Endothelial cell (in vitro differentiated cells): ENCODE results near the gene LAMB3. TPM values are rescaled to one million over a fixed set of nuclear protein-coding genes. Genes with fewer than 3 reads are reported as not detected.

Experiments
- DNase-seq: peaks from one replicate; pipeline ENCODE4 v3.0.0; 2021; ENCODE audit warnings: low spot score
- H3K27ac Mint-ChIP-seq: one replicate; pipeline ENCODE4 v1.8.0; 2021; ENCODE audit warnings: mixed read lengths, inconsistent platforms; ENCODE audit not compliant: unreplicated experiment
- H3K27me3 Mint-ChIP-seq: one replicate; pipeline ENCODE4 v1.8.0; 2021; ENCODE audit warnings: mild to moderate bottlenecking, moderate library complexity, mixed read lengths, inconsistent platforms; ENCODE audit not compliant: unreplicated experiment
- H3K36me3 Mint-ChIP-seq: one replicate; pipeline ENCODE4 v1.8.0; 2021; ENCODE audit warnings: mild to moderate bottlenecking, low read depth, mixed read lengths, inconsistent platforms; ENCODE audit not compliant: unreplicated experiment
- H3K4me1 Mint-ChIP-seq: one replicate; pipeline ENCODE4 v1.8.0; 2021; ENCODE audit warnings: mild to moderate bottlenecking, mixed read lengths, inconsistent platforms; ENCODE audit not compliant: unreplicated experiment
- H3K4me3 Mint-ChIP-seq: one replicate; pipeline ENCODE4 v1.8.0; 2021; ENCODE audit warnings: mild to moderate bottlenecking, mixed read lengths, inconsistent platforms; ENCODE audit not compliant: unreplicated experiment
- H3K9me3 Mint-ChIP-seq: one replicate; pipeline ENCODE4 v1.8.0; 2021; ENCODE audit warnings: mixed read lengths, inconsistent platforms; ENCODE audit not compliant: unreplicated experiment
- total RNA-seq: library from RNA; stranded (reverse); fragmentation: NEBNext Ultra II Directional; extraction: Animal tissue kit (Norgen Biotek cat#: 25700); gene quantifications from one replicate; pipeline ENCODE4 v1.2.1, GENCODE V29; 2021; ENCODE audit not compliant: unreplicated experiment
- TF ChIP-seq, protein P1 (sequence below): fragments of 200-600 bp; sonication (generic); IDR thresholded peaks from one replicate; pipeline ENCODE4 v1.5.0; 2021; ENCODE audit warnings: antibody characterized with exemption; ENCODE audit not compliant: unreplicated experiment

The LAMB3 gene
- total RNA-seq, 1 donor from 2014 or later, result 0.21 TPM

- Mint-ChIP-seq H3K9me3 (no peaks in the 10 kb centered on the region), H3K4me1 (no peaks in the 10 kb centered on the region), H3K36me3 (no peaks in the 10 kb centered on the region), H3K27ac (no peak overlapping the region), H3K4me3 (no peak overlapping the region), H3K27me3 (peaks cover 9% of the 10 kb centered on the region)
- no peak for DNase-seq
- TF ChIP-seq, protein P1, sequence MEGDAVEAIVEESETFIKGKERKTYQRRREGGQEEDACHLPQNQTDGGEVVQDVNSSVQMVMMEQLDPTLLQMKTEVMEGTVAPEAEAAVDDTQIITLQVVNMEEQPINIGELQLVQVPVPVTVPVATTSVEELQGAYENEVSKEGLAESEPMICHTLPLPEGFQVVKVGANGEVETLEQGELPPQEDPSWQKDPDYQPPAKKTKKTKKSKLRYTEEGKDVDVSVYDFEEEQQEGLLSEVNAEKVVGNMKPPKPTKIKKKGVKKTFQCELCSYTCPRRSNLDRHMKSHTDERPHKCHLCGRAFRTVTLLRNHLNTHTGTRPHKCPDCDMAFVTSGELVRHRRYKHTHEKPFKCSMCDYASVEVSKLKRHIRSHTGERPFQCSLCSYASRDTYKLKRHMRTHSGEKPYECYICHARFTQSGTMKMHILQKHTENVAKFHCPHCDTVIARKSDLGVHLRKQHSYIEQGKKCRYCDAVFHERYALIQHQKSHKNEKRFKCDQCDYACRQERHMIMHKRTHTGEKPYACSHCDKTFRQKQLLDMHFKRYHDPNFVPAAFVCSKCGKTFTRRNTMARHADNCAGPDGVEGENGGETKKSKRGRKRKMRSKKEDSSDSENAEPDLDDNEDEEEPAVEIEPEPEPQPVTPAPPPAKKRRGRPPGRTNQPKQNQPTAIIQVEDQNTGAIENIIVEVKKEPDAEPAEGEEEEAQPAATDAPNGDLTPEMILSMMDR, result no peak
Observed at GRCh38 chr1:209635850-209636249, 16.4 kb downstream of the LAMB3 start.

GRCh38 chr1:209634005-209634737 is 18.1 kb downstream of the LAMB3 start:
- TF ChIP-seq, protein P1, result no peak
- Mint-ChIP-seq H3K36me3 (no peaks in the 10 kb centered on the region), H3K27ac (no peak overlapping the region), H3K27me3 (peaks cover 7% of the 10 kb centered on the region), H3K9me3 (no peaks in the 10 kb centered on the region), H3K4me1 (no peaks in the 10 kb centered on the region), H3K4me3 (no peak overlapping the region)
- DNase-seq, result no peak

- H3K36me3 Mint-ChIP-seq, result no peaks in the 10 kb centered on the region
- no peak overlapping the region for H3K27ac Mint-ChIP-seq
- no peaks in the 10 kb centered on the region for H3K9me3 Mint-ChIP-seq
- TF ChIP-seq, protein P1, result no peak
- no peak for DNase-seq
- no peaks in the 10 kb centered on the region for H3K4me1 Mint-ChIP-seq
- H3K27me3 Mint-ChIP-seq, result peaks cover 7% of the 10 kb centered on the region
- H3K4me3 Mint-ChIP-seq, result no peak overlapping the region
Observed at GRCh38 chr1:209633335-209633997, 18.8 kb downstream of the LAMB3 start.

GRCh38 chr1:209630383-209631225 is 21.6 kb downstream of the LAMB3 start:
- no peak overlapping the region for H3K27ac Mint-ChIP-seq
- H3K9me3 Mint-ChIP-seq, result no peaks in the 10 kb centered on the region
- H3K4me3 Mint-ChIP-seq, result no peak overlapping the region
- DNase-seq, result no peak
- H3K4me1 Mint-ChIP-seq, result no peaks in the 10 kb centered on the region
- TF ChIP-seq, protein P1, result no peak
- peaks cover 6% of the 10 kb centered on the region for H3K27me3 Mint-ChIP-seq
- no peaks in the 10 kb centered on the region for H3K36me3 Mint-ChIP-seq
